HEK293 (cell line): ENCODE results near the gene CKS1B.

Experiments
- CTCF ChIA-PET: fragments of 350-600 bp; formaldehyde crosslinking; extraction: SDS; loops from one replicate; lab custom pipeline; 2021; ENCODE audit warnings: antibody characterized with exemption; lab: Yijun Ruan, JAX
- POLR2A ChIA-PET: fragments of 300-600 bp; formaldehyde crosslinking; extraction: SDS; loops from one replicate; lab custom pipeline; 2020; ENCODE audit warnings: antibody characterized with exemption, inconsistent platforms; lab: Yijun Ruan, JAX
- H3K27ac ChIP-seq: fragments of 200-500 bp; sonication (Bioruptor generic); 2 replicates; pipeline ENCODE4 v1.5.1; 2014; ENCODE audit warnings: low read depth, low read length, control low read depth, inconsistent platforms; ENCODE audit errors: extremely low read depth
- H3K36me3 ChIP-seq, 2 experiments: fragments of 200-500 bp in 1 of 2; sonication (Bioruptor generic) in 1 of 2; 1 replicate in 1 of 2; 2 replicates in 1 of 2; pipeline ENCODE4 v1.5.1; 2014 to 2017; ENCODE audit warnings: inconsistent platforms in 2 of 2, low read length in 2 of 2; ENCODE audit not compliant: control insufficient read depth in 2 of 2, insufficient read depth in 1 of 2
- H3K4me1 ChIP-seq: fragments of 200-500 bp; sonication (Bioruptor generic); 2 replicates; pipeline ENCODE4 v1.5.1; 2014; ENCODE audit warnings: mild to moderate bottlenecking, low read length, inconsistent platforms; ENCODE audit not compliant: control insufficient read depth, insufficient read depth
- H3K4me3 ChIP-seq: 2 replicates; pipeline ENCODE4 v1.5.1; 2011; ENCODE audit warnings: low read depth, mild to moderate bottlenecking, control low read depth, low read length, moderate library complexity
- H3K9me3 ChIP-seq: fragments of 200-500 bp; sonication (Bioruptor generic); 2 replicates; pipeline ENCODE4 v1.5.1; 2014; ENCODE audit warnings: low read depth, low read length, inconsistent platforms; ENCODE audit not compliant: control insufficient read depth, insufficient read depth
- FEZF1 ChIP-seq: fragments of 450-650 bp; formaldehyde crosslinking; IDR thresholded peaks from 2 replicates; pipeline ENCODE4 v1.5.1; 2016; ENCODE audit warnings: missing biosample characterization, missing genetic modification characterization
- GLI4 ChIP-seq: fragments of 450-650 bp; formaldehyde crosslinking; IDR thresholded peaks from 2 replicates; pipeline ENCODE4 v1.5.1; 2016; ENCODE audit warnings: missing biosample characterization, missing genetic modification characterization
- HOXD13 ChIP-seq: sonication (generic); formaldehyde crosslinking; IDR thresholded peaks from 2 replicates; pipeline ENCODE4 v1.8.0; 2022; ENCODE audit warnings: missing genetic modification reagents, borderline replicate concordance
- KLF1 ChIP-seq: fragments of 450-650 bp; formaldehyde crosslinking; IDR thresholded peaks from 2 replicates; pipeline ENCODE4 v1.5.1; 2016; ENCODE audit warnings: missing biosample characterization, missing genetic modification characterization
- SALL2 ChIP-seq: fragments of 450-650 bp; formaldehyde crosslinking; IDR thresholded peaks from 2 replicates; pipeline ENCODE4 v1.5.0; 2017; ENCODE audit warnings: missing biosample characterization, mild to moderate bottlenecking, missing genetic modification characterization, borderline replicate concordance
- SCRT1 ChIP-seq: fragments of 450-650 bp; formaldehyde crosslinking; IDR thresholded peaks from 2 replicates; pipeline ENCODE4 v1.5.1; 2016; ENCODE audit warnings: missing biosample characterization, missing genetic modification characterization, borderline replicate concordance
- ZNF155 ChIP-seq: fragments of 450-650 bp; formaldehyde crosslinking; IDR thresholded peaks from 2 replicates; pipeline ENCODE4 v1.5.1; 2016; ENCODE audit warnings: missing biosample characterization, missing genetic modification characterization
- ZNF19 ChIP-seq: fragments of 450-650 bp; formaldehyde crosslinking; IDR thresholded peaks from 2 replicates; pipeline ENCODE4; 2016; ENCODE audit warnings: missing biosample characterization, missing genetic modification characterization, low read depth
- ZNF221 ChIP-seq: fragments of 450-650 bp; formaldehyde crosslinking; IDR thresholded peaks from 2 replicates; pipeline ENCODE4 v1.5.1; 2017; ENCODE audit warnings: missing biosample characterization, missing genetic modification characterization, borderline replicate concordance
- ZNF248 ChIP-seq: fragments of 450-650 bp; formaldehyde crosslinking; IDR thresholded peaks from 2 replicates; pipeline ENCODE4 v1.5.1; 2017; ENCODE audit warnings: missing biosample characterization, missing genetic modification characterization
- ZNF335 ChIP-seq: fragments of 450-650 bp; formaldehyde crosslinking; conservative IDR thresholded peaks from 2 replicates; pipeline ENCODE4 v1.5.1; 2016; ENCODE audit warnings: missing biosample characterization, missing genetic modification characterization
- ZNF521 ChIP-seq: fragments of 450-650 bp; formaldehyde crosslinking; IDR thresholded peaks from 2 replicates; pipeline ENCODE4 v1.5.1; 2017; ENCODE audit warnings: missing biosample characterization, mild to moderate bottlenecking, missing genetic modification characterization
- ZNF76 ChIP-seq: fragments of 450-650 bp; formaldehyde crosslinking; IDR thresholded peaks from 2 replicates; pipeline ENCODE4; 2016; ENCODE audit warnings: low read depth, missing biosample characterization, missing genetic modification characterization, borderline replicate concordance
- ZNF785 ChIP-seq: fragments of 450-650 bp; formaldehyde crosslinking; IDR thresholded peaks from 2 replicates; pipeline ENCODE4 v1.5.1; 2016; ENCODE audit warnings: missing biosample characterization, missing genetic modification characterization
- ZSCAN23 ChIP-seq: fragments of 450-650 bp; formaldehyde crosslinking; IDR thresholded peaks from 2 replicates; pipeline ENCODE4 v1.5.1; 2016; ENCODE audit warnings: missing biosample characterization, missing genetic modification characterization
- TF ChIP-seq, protein P1 (sequence below): fragments of 450-650 bp; formaldehyde crosslinking; conservative IDR thresholded peaks from 2 replicates; pipeline ENCODE4 v1.5.1; 2016; ENCODE audit warnings: low read depth, missing biosample characterization, missing genetic modification characterization

Gene CKS1B

DNA sequence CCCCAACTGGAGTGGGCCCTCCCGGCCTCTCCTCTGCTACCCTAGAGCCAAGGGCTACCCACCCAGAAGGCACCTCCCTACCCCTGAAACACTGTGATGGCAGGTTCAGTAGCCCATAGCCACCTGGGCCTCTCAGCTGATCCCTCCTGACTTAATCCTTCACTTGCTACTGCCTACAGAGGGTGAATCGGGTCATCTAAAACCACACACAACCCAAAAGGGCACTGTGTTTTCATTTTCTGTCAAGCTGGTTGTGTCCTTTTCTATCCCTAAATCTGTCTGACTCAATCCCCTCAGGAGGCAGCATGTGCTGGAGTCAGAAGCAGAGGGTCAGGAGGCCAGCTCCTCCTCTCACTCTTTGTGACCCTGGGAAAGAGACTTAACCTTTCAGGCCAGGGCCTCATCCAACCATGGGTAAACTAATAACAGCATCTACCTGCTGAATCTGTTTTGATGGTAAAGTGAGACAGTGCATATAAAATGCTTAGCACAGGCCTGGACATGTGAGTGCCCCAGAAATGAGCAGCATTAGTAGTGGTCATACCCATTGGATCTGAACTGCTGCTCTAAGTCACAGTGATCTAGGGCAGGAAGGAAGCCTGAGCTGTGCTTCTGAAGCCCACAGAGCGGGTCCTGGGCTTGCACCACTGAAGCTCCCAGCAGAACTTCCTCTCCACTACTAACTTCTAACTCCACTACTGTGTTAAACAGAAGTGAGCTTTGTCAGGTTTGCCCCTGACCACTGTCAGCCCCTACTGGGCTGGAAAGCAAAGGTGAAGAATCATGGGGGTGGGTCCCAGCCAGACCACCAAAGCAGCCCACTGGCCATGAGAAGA is 48.9 kb upstream of the CKS1B start:
- no peak overlapping the region for H3K27ac ChIP-seq
- TF ChIP-seq FEZF1 (tag by site-specific recombination): no peak
- no peak for TF ChIP-seq ZSCAN23 (tag by site-specific recombination)
- H3K4me3 ChIP-seq: no peak overlapping the region
- ChIA-PET CTCF (interaction anchor here (1.1 kb wide), 1 partner anchor 11 kb away, joined by 3 read pairs; the partner anchor contains the start of gene PMVK), POLR2A (no interaction called here)
- H3K9me3 ChIP-seq: no peaks in the 10 kb centered on the region
- peaks cover 4 to 67% of the 10 kb centered on the region in 2 experiments; a peak in 2 of 3 replicates for H3K36me3 ChIP-seq
- H3K4me1 ChIP-seq: no peaks in the 10 kb centered on the region

DNA sequence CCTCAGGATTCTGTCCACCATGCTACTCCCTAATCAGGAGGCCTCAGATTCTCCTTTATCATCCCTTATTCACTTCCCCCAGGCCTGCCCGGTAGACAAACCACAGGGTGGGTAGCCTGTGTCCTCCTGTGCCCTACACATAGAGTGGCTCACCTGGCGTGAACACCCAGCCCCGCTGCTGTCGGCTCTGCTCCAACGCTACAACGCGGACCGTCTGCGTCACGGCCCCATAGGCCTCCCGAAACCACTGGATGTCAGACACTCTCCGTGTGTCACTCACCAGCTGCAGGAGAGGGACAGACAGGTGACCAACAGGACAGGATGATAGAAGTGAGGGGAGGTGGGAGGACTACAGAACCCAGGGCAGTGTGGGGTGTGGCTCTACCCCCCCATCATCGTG is 48.3 kb upstream of the CKS1B start:
- TF ChIP-seq ZNF155 (tag by site-specific recombination) (no peak), HOXD13 (CRISPR knock-in tag) (no peak), SCRT1 (tag by site-specific recombination) (no peak), GLI4 (tag by site-specific recombination) (no peak), ZNF521 (no peak), ZNF19 (no peak), ZNF248 (tag by site-specific recombination) (no peak), KLF1 (tag by site-specific recombination) (no peak), ZNF785 (tag by site-specific recombination) (no peak)
- Histone ChIP-seq H3K9me3 (no peaks in the 10 kb centered on the region), H3K4me1 (no peaks in the 10 kb centered on the region), H3K4me3 (no peak overlapping the region), H3K36me3 (peaks cover 4 to 70% of the 10 kb centered on the region in 2 experiments; a peak in 2 of 3 replicates), H3K27ac (no peak overlapping the region)
- ChIA-PET CTCF (interaction anchor here (0.5 kb wide), 1 partner anchor 87 kb away, joined by 3 read pairs; no protein-coding TSS in a partner anchor), POLR2A (no interaction called here)

DNA sequence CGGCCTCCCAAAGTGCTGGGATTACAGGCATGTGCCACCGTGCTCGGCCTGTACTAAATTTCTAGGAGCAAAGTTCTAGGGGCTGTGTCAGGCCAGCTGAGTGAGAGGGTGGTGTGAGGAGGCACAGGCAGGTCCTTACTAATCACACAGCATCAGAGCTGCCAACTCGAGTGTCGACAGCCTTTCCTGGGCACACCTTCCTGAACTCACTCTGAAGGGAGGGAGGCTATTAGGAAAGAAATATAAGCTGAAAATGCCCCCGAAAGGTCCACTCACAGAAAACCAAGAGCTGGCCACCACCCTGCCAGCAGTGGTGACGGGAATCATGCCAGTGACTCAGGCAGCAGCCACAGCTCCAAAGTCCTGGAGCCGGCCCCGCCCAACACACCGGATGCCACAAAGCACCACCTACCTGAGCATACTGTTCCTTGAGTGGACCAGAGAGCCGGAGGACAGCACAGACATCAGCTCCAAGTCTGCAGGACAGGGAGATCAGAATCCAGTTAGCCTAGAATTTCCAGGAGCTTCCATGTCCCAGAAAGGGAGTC is 42.5 kb upstream of the CKS1B start:
- no peaks in the 10 kb centered on the region for H3K4me1 ChIP-seq
- peaks cover 4 to 34% of the 10 kb centered on the region in 2 experiments; a peak in 2 of 3 replicates for H3K36me3 ChIP-seq
- no peak overlapping the region for H3K27ac ChIP-seq
- TF ChIP-seq KLF1 (tag by site-specific recombination) (0 out of 2 replicates have a peak, but pooled peaks have one; percentile 14), ZNF76 (tag by site-specific recombination) (no peak), ZNF221 (no peak), ZNF335 (tag by site-specific recombination) (peak; percentile 60), SALL2 (no peak)
- TF ChIP-seq, protein P1, sequence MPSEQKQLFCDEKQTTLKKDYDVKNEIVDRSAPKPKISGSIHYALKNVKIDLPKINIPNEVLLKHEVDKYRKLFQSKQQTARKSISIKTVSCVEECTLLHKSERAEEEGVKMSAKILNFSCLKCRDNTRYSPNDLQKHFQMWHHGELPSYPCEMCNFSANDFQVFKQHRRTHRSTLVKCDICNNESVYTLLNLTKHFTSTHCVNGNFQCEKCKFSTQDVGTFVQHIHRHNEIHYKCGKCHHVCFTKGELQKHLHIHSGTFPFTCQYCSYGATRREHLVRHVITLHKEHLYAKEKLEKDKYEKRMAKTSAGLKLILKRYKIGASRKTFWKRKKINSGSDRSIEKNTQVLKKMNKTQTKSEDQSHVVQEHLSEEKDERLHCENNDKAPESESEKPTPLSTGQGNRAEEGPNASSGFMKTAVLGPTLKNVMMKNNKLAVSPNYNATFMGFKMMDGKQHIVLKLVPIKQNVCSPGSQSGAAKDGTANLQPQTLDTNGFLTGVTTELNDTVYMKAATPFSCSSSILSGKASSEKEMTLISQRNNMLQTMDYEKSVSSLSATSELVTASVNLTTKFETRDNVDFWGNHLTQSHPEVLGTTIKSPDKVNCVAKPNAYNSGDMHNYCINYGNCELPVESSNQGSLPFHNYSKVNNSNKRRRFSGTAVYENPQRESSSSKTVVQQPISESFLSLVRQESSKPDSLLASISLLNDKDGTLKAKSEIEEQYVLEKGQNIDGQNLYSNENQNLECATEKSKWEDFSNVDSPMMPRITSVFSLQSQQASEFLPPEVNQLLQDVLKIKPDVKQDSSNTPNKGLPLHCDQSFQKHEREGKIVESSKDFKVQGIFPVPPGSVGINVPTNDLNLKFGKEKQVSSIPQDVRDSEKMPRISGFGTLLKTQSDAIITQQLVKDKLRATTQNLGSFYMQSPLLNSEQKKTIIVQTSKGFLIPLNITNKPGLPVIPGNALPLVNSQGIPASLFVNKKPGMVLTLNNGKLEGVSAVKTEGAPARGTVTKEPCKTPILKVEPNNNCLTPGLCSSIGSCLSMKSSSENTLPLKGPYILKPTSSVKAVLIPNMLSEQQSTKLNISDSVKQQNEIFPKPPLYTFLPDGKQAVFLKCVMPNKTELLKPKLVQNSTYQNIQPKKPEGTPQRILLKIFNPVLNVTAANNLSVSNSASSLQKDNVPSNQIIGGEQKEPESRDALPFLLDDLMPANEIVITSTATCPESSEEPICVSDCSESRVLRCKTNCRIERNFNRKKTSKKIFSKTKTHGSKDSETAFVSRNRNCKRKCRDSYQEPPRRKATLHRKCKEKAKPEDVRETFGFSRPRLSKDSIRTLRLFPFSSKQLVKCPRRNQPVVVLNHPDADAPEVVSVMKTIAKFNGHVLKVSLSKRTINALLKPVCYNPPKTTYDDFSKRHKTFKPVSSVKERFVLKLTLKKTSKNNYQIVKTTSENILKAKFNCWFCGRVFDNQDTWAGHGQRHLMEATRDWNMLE (tag by site-specific recombination): no peak
- ChIA-PET CTCF (interaction anchor here (0.7 to 1.1 kb wide), 2 partner anchors 41 to 54 kb away, joined by 4 to 6 read pairs; no protein-coding TSS in a partner anchor), POLR2A (interaction anchor here (0.6 kb wide), 1 partner anchor 12 kb away, joined by 3 read pairs; no protein-coding TSS in a partner anchor)
- no peak overlapping the region for H3K4me3 ChIP-seq
- no peaks in the 10 kb centered on the region for H3K9me3 ChIP-seq
